H1 (cell line): Measurements from ENCODE around the gene GABARAPL1. TPM values are rescaled to one million over a fixed set of nuclear protein-coding genes. Genes with fewer than 3 reads are reported as not detected.

Experiments
- CTCF ChIA-PET: fragments of 300-600 bp; sonication (Branson Sonifier 250); formaldehyde crosslinking; loops from one replicate; lab custom pipeline; 2021; ENCODE audit not compliant: partially characterized antibody; lab: Charles Lee
- POLR2A ChIA-PET: fragments of 300-600 bp; sonication (Branson Sonifier 250); formaldehyde crosslinking; loops from one replicate; lab custom pipeline; 2021; ENCODE audit warnings: inconsistent platforms; ENCODE audit not compliant: partially characterized antibody; lab: Charles Lee
- DNase-seq, 2 experiments: peaks; one replicate each; pipeline versions ENCODE4 v3.0.0 to v3.0.0-alpha.2; 2010 to 2022; ENCODE audit warnings: low spot score in 2 of 2, low read depth in 1 of 2, mixed read lengths in 1 of 2
- FAIRE-seq: peaks from 2 replicates; lab custom pipeline; 2011; peaks lifted over from hg19 to GRCh38; lab: Jason Lieb, UNC
- H2AFZ ChIP-seq: 2 replicates; pipeline ENCODE4 v1.8.1; 2012; ENCODE audit warnings: low read length, inconsistent platforms
- H2AK5ac ChIP-seq: 2 replicates; pipeline ENCODE4 v1.6.1; 2013; ENCODE audit warnings: low read depth, low read length
- H2BK120ac ChIP-seq: replicated peaks from 2 replicates; pipeline ENCODE3; 2013; ENCODE audit warnings: low read depth, low read length, inconsistent platforms
- H2BK12ac ChIP-seq: 2 replicates; pipeline ENCODE4 v1.6.1; 2013; ENCODE audit warnings: low read depth, low read length
- H2BK15ac ChIP-seq: 2 replicates; pipeline ENCODE4 v1.6.1; 2013; ENCODE audit warnings: low read length
- H2BK20ac ChIP-seq: 2 replicates; pipeline ENCODE4 v1.6.1; 2013; ENCODE audit warnings: low read length
- H2BK5ac ChIP-seq: 2 replicates; pipeline ENCODE4 v1.6.1; 2013; ENCODE audit warnings: low read depth, low read length
- H3K14ac ChIP-seq: 2 replicates; pipeline ENCODE4 v1.6.1; 2013; ENCODE audit warnings: inconsistent platforms; ENCODE audit not compliant: insufficient read length
- H3K18ac ChIP-seq: 2 replicates; pipeline ENCODE4 v1.6.1; 2013; ENCODE audit warnings: low read length; ENCODE audit errors: extremely low read depth
- H3K23ac ChIP-seq: 2 replicates; pipeline ENCODE4 v1.6.1; 2013; ENCODE audit warnings: inconsistent platforms; ENCODE audit not compliant: insufficient read length
- H3K23me2 ChIP-seq: 2 replicates; pipeline ENCODE4 v1.6.1; 2013; ENCODE audit warnings: low read depth, low read length
- H3K27ac ChIP-seq: 2 replicates; pipeline ENCODE4 v1.6.1; 2011; ENCODE audit warnings: low read depth, low read length, inconsistent platforms
- H3K27me3 ChIP-seq, 4 experiments: replicated peaks in 1 of 4; 1 replicate in 1 of 4; 2 replicates in 3 of 4; pipeline versions ENCODE4 v1.6.1 to v1.8.1; 2011 to 2013; ENCODE audit warnings: low read length in 3 of 4, mild to moderate bottlenecking in 3 of 4, inconsistent platforms in 2 of 4, mixed read lengths in 2 of 4, moderate library complexity in 1 of 4; ENCODE audit not compliant: control insufficient read depth in 3 of 4, insufficient read depth in 3 of 4; ENCODE audit errors: extremely low read depth in 1 of 4
- H3K36me3 ChIP-seq, 4 experiments: 2 replicates each; pipeline versions ENCODE4 v1.6.1 to v1.8.1; 2011 to 2013; ENCODE audit warnings: mild to moderate bottlenecking in 4 of 4, low read length in 3 of 4, moderate library complexity in 2 of 4, control low read depth in 1 of 4, inconsistent platforms in 1 of 4; ENCODE audit not compliant: insufficient read depth in 4 of 4, control insufficient read depth in 2 of 4
- H3K4ac ChIP-seq: replicated peaks from 2 replicates; pipeline ENCODE3; 2013; ENCODE audit warnings: low read length, low read depth, mixed read lengths, inconsistent platforms; ENCODE audit not compliant: insufficient read length
- H3K4me1 ChIP-seq, 4 experiments: replicated peaks in 1 of 4; 1 replicate in 1 of 4; 2 replicates in 3 of 4; pipeline versions ENCODE4 v1.6.1 to v1.8.1; 2011 to 2013; ENCODE audit warnings: low read length in 3 of 4, inconsistent platforms in 2 of 4, mixed read lengths in 1 of 4; ENCODE audit not compliant: insufficient read depth in 4 of 4, control insufficient read depth in 3 of 4
- H3K4me2 ChIP-seq, 2 experiments: 2 replicates each; pipeline versions ENCODE4 v1.6.1 to v1.8.1; 2011 to 2013; ENCODE audit warnings: low read depth in 2 of 2, low read length in 2 of 2, control low read depth in 1 of 2, inconsistent platforms in 1 of 2, mild to moderate bottlenecking in 1 of 2; ENCODE audit not compliant: insufficient read depth in 1 of 2
- H3K4me3 ChIP-seq, 4 experiments: fragments of 200-600, 300-600 bp in 1 of 4; sonication (generic), shearing (Covaris generic), sonication (Bioruptor Twin) in 1 of 4; 2 replicates each; pipeline versions ENCODE4 v1.5.1 to v1.8.1; 2011 to 2016; ENCODE audit warnings: low read length in 4 of 4, low read depth in 3 of 4, control low read depth in 2 of 4, inconsistent platforms in 2 of 4, mild to moderate bottlenecking in 2 of 4, mixed read lengths in 1 of 4, moderate library complexity in 1 of 4; ENCODE audit not compliant: insufficient read depth in 2 of 4; ENCODE audit errors: extremely low read depth in 1 of 4
- H3K56ac ChIP-seq: replicated peaks from 2 replicates; pipeline ENCODE3; 2013; ENCODE audit warnings: low read depth, mild to moderate bottlenecking, mixed read lengths, low read length, inconsistent platforms; ENCODE audit not compliant: insufficient read length
- H3K79me1 ChIP-seq: 2 replicates; pipeline ENCODE4 v1.6.1; 2013; ENCODE audit warnings: low read depth, low read length, control low read depth
- H3K79me2 ChIP-seq, 2 experiments: 2 replicates each; pipeline versions ENCODE4 v1.6.1 to v1.8.1; 2012 to 2013; ENCODE audit warnings: low read length in 2 of 2, mild to moderate bottlenecking in 2 of 2, inconsistent platforms in 1 of 2; ENCODE audit not compliant: insufficient read depth in 2 of 2, control insufficient read depth in 1 of 2
- H3K9ac ChIP-seq, 4 experiments: replicated peaks in 1 of 4; 1 replicate in 1 of 4; 2 replicates in 3 of 4; pipeline versions ENCODE4 v1.6.1 to v1.8.1; 2011 to 2013; ENCODE audit warnings: low read depth in 3 of 4, low read length in 3 of 4, control low read depth in 2 of 4, mild to moderate bottlenecking in 2 of 4, moderate library complexity in 2 of 4, inconsistent platforms in 1 of 4; ENCODE audit errors: extremely low read depth in 1 of 4
- H3K9me3 ChIP-seq, 2 experiments: 2 replicates each; pipeline versions ENCODE4 v1.6.1 to v1.8.1; 2012 to 2013; ENCODE audit warnings: mild to moderate bottlenecking in 2 of 2, moderate library complexity in 2 of 2, control low read depth in 1 of 2, inconsistent platforms in 1 of 2, low read depth in 1 of 2, low read length in 1 of 2, mixed read lengths in 1 of 2; ENCODE audit not compliant: insufficient read depth in 2 of 2
- H4K20me1 ChIP-seq, 2 experiments: replicated peaks in 1 of 2; 2 replicates each; pipeline versions ENCODE3 to v1.8.1; 2011 to 2013; ENCODE audit warnings: inconsistent platforms in 2 of 2, low read length in 2 of 2, mild to moderate bottlenecking in 1 of 2; ENCODE audit not compliant: insufficient read depth in 2 of 2, control insufficient read depth in 1 of 2
- H4K5ac ChIP-seq: 2 replicates; pipeline ENCODE4 v1.6.1; 2013; ENCODE audit warnings: low read length, low read depth, mixed read lengths, inconsistent platforms; ENCODE audit not compliant: insufficient read length
- H4K8ac ChIP-seq: 2 replicates; pipeline ENCODE4 v1.8.0; 2013; ENCODE audit warnings: mild to moderate bottlenecking, moderate library complexity, low read length, inconsistent platforms; ENCODE audit not compliant: insufficient read depth; ENCODE audit errors: extremely low read depth
- H4K91ac ChIP-seq: replicated peaks from 2 replicates; pipeline ENCODE3; 2013; ENCODE audit warnings: low read length, mixed read lengths, inconsistent platforms; ENCODE audit not compliant: insufficient read length
- CTBP2 ChIP-seq: IDR thresholded peaks from 2 replicates; pipeline ENCODE4 v1.7.0; 2011; ENCODE audit warnings: borderline replicate concordance, mild to moderate bottlenecking, moderate library complexity, mixed read lengths, low read length; ENCODE audit not compliant: insufficient read depth, insufficient read length
- NRF1 ChIP-seq: IDR thresholded peaks from 2 replicates; pipeline ENCODE4 v1.6.1; 2011; ENCODE audit warnings: mild to moderate bottlenecking, low read depth, low read length, improper control_type of control experiment
- SUZ12 ChIP-seq: fragments of 200-600 bp; sonication (generic); IDR thresholded peaks from 2 replicates; pipeline ENCODE4 v1.6.1; 2012; ENCODE audit warnings: mild to moderate bottlenecking, inconsistent platforms, low read length, moderate library complexity, mixed read lengths
- WGBS, 2 experiments: shearing (Covaris generic) in 1 of 2; methylation state at CpG; one replicate each; pipeline versions ENCODE4 v1.1.6 to v1.1.7; 2013 to 2015; ENCODE audit warnings: low lambda C conversion rate in 2 of 2, mixed read lengths in 2 of 2, inconsistent platforms in 1 of 2, low coverage in 1 of 2, missing lambda C conversion rate in 1 of 2; ENCODE audit not compliant: insufficient replicate concordance in 2 of 2, insufficient coverage in 1 of 2, insufficient read length in 1 of 2; ENCODE audit errors: extremely low coverage in 1 of 2, missing lambda C conversion rate in 1 of 2; 5-methylcytosine and 5-hydroxymethylcytosine counted together
- polyA plus RNA-seq, 7 experiments: library from polyadenylated mRNA; depleted of rRNA in 3 of 7; stranded (reverse) in 5 of 7; unstranded in 2 of 7; fragments of >200 nt in 5 of 7; fragments of 200-250 nt in 2 of 7; gene quantifications; 1 replicate in 5 of 7; 2 replicates in 1 of 7; 4 replicates in 1 of 7; pipeline versions ENCODE4 v1.2.1 to v1.2.3, GENCODE V29; 2011 to 2013; ENCODE audit warnings: missing spikeins in 2 of 7, mixed read lengths in 2 of 7
- total RNA-seq: library from RNA; stranded (reverse); fragmentation: NEBNext Ultra II Directional; extraction: Animal tissue kit (Norgen Biotek cat#: 25700); gene quantifications from 2 replicates; pipeline ENCODE4 v1.2.1, GENCODE V29; 2021

Gene GABARAPL1
- total and polyA plus RNA-seq, 2 of the 8 experiments (the other 6 are each of a cell fraction or from before 2014, with no cell fraction given) = 56.1 to 87.9 TPM

- Histone ChIP-seq H3K36me3 (no peaks in the 10 kb centered on the region), H3K4me2 (no peak overlapping the region), H4K20me1 (no peaks in the 10 kb centered on the region), H2BK12ac (no peak overlapping the region), H3K27ac (no peak overlapping the region), H3K4me3 (no peak overlapping the region), H2BK15ac (no peak overlapping the region), H3K56ac (no peak overlapping the region), H3K4me1 (no peaks in the 10 kb centered on the region), H2BK5ac (no peak overlapping the region), H3K79me1 (no peaks in the 10 kb centered on the region), H2AK5ac (no peak overlapping the region), H3K9ac (no peak overlapping the region), H4K5ac (no peak overlapping the region), H3K9me3 (no peaks in the 10 kb centered on the region), H3K14ac (no peak overlapping the region), H3K4ac (no peak overlapping the region), H2BK20ac (no peak overlapping the region), H3K79me2 (no peaks in the 10 kb centered on the region), H3K23me2 (no peaks in the 10 kb centered on the region), H3K27me3 (no peaks in the 10 kb centered on the region), H4K8ac (no peak overlapping the region), H3K23ac (no peak overlapping the region), H3K18ac (no peak overlapping the region), H4K91ac (no peak overlapping the region), H2AFZ (no peak overlapping the region), H2BK120ac (no peak overlapping the region)
- POLR2A ChIA-PET = no interaction called here
- no peak for DNase-seq
- CTCF ChIA-PET = interaction anchor here (0.7 kb wide), 1 partner anchor 465 kb away, joined by 5 read pairs; no protein-coding TSS in a partner anchor
- WGBS, 2 experiments = 0% methylated on average over 1 of the region's 1 CpG; no CpG with 5 or more reads in 1 of the 2 experiments
- FAIRE-seq = no peak
- TF ChIP-seq CTBP2 (no peak), SUZ12 (no peak), NRF1 (no peak)
These were observed 48.2 kb downstream of the GABARAPL1 start for GRCh38 chr12:10260927-10261326.
